Measurements from ENCODE around the gene AP2A2.

DNA sequence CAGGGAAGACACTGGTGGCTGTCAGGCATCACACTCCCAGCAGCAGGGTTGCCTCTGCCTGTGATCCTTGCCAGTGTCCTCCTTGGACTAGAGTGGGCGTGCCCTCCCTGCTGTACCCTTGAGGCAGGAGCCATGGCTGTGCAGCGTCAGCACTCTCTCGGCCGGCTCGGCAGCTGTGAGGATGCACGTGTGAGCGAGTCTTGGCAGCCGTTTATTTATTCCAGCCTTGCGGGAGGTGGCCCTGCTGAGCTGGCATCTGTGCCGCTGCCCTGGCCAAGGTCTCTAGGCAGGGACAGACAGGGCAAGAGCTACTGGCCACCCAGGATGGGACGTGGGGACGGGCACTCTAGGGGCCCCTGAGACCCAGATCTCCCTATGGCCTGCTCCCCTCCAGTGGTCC is 49.1 kb upstream of the AP2A2 start:
- TF ChIP-seq GATA3 (IDR thresholded peaks at IDR 0.05; ENCODE audit: low read depth, low read length) (no peak), GATA2 (IDR thresholded peaks at IDR 0.05; ENCODE audit: low read depth, low read length) (no peak)

All from SH-SY5Y (cell line).